Stimulated activated CD4-positive, alpha-beta T cell treated with anti-CD3 and anti-CD28 coated beads, Interleukin-15, amount 100 ng/mL, for 24 hours (primary cell): ENCODE data around the gene EIF4E1B.

Source experiments
- DNase-seq: peaks from one replicate; pipeline ENCODE4 v3.0.0-alpha.2; 2020

Gene EIF4E1B

GRCh38 chr5:176606875-176607274, 23.6 kb upstream of the EIF4E1B start:
- DNase-seq: no peak

GRCh38 chr5:176608142-176608705, 22.3 kb upstream of the EIF4E1B start:
- no peak for DNase-seq

- peak; percentile 50 for DNase-seq
Observed at GRCh38 chr5:176608937-176609723, 21.3 kb upstream of the EIF4E1B start.

GRCh38 chr5:176609724-176610434, 20.6 kb upstream of the EIF4E1B start, which contains the start of gene GPRIN1:
GPRIN1 (minus strand) TSS chr5:176610156; CDS start chr5:176599834, 10,322 bp downstream.
- peak; percentile 74 for DNase-seq

GRCh38 chr5:176610435-176610773, 20.1 kb upstream of the EIF4E1B start:
- DNase-seq: no peak

GRCh38 chr5:176611435-176611834, 19.0 kb upstream of the EIF4E1B start:
- DNase-seq: peak; percentile 66

GRCh38 chr5:176612008-176612407, 18.5 kb upstream of the EIF4E1B start:
- DNase-seq: no peak

- no peak for DNase-seq
Observed at GRCh38 chr5:176612855-176613254, 17.6 kb upstream of the EIF4E1B start.

GRCh38 chr5:176614805-176615478, 15.5 kb upstream of the EIF4E1B start:
- no peak for DNase-seq

- DNase-seq: no peak
Observed at GRCh38 chr5:176616511-176616910, 14.0 kb upstream of the EIF4E1B start.

- DNase-seq: no peak
Observed at GRCh38 chr5:176618783-176619182, 11.7 kb upstream of the EIF4E1B start.

GRCh38 chr5:176619203-176619568, 11.3 kb upstream of the EIF4E1B start:
- DNase-seq: peak; percentile 92

GRCh38 chr5:176619569-176620332, 10.7 kb upstream of the EIF4E1B start:
- DNase-seq: no peak

- no peak for DNase-seq
Observed at GRCh38 chr5:176620333-176620981, 10.0 kb upstream of the EIF4E1B start.

- DNase-seq: no peak
Observed at GRCh38 chr5:176621661-176622079, 8.8 kb upstream of the EIF4E1B start.

- no peak for DNase-seq
Observed at GRCh38 chr5:176624142-176624541, 6.3 kb upstream of the EIF4E1B start.

GRCh38 chr5:176624938-176625337, 5.5 kb upstream of the EIF4E1B start:
- no peak for DNase-seq

GRCh38 chr5:176625512-176625911, 5.0 kb upstream of the EIF4E1B start:
- no peak for DNase-seq

GRCh38 chr5:176625966-176626875, 4.3 kb upstream of the EIF4E1B start:
- no peak for DNase-seq

GRCh38 chr5:176626876-176627236, 3.6 kb upstream of the EIF4E1B start:
- DNase-seq: no peak

GRCh38 chr5:176627582-176627981, 2.9 kb upstream of the EIF4E1B start:
- no peak for DNase-seq
